ENCODE measurements around the gene TENM4. TPM values are rescaled to one million over a fixed set of nuclear protein-coding genes. Genes with fewer than 3 reads are reported as not detected.

The TENM4 gene
- total RNA-seq, 2 experiments from 2014 or later = not detected

DNA sequence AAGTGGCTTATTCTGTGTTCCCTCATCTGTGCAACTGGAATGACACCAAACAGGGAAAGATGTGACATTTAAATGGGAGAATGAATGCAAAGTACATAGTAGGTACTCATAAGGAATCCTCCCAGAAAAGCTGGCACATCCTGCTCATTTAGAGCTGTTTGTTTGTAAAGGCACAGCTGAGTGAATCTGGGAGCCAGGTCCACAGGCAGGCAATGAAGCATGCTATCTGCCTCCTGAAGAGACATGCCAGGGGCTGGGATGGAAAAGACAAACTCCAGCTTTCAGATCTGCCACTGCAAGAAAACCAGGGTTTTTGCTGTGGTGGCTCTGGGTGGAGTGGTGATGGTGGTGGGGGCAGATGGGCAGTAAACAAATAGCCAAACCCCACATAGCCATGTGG is 150.1 kb downstream of the TENM4 start:
- ATAC-seq = no peak
- no peaks in the 10 kb centered on the region for H3K4me1 Mint-ChIP-seq (ENCODE audit: low read depth)
- DNase-seq = no peak
- CTCF ChIA-PET = no interaction called here
- TF ChIP-seq, protein P1, sequence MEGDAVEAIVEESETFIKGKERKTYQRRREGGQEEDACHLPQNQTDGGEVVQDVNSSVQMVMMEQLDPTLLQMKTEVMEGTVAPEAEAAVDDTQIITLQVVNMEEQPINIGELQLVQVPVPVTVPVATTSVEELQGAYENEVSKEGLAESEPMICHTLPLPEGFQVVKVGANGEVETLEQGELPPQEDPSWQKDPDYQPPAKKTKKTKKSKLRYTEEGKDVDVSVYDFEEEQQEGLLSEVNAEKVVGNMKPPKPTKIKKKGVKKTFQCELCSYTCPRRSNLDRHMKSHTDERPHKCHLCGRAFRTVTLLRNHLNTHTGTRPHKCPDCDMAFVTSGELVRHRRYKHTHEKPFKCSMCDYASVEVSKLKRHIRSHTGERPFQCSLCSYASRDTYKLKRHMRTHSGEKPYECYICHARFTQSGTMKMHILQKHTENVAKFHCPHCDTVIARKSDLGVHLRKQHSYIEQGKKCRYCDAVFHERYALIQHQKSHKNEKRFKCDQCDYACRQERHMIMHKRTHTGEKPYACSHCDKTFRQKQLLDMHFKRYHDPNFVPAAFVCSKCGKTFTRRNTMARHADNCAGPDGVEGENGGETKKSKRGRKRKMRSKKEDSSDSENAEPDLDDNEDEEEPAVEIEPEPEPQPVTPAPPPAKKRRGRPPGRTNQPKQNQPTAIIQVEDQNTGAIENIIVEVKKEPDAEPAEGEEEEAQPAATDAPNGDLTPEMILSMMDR (IDR thresholded peaks at IDR 0.05) = no peak
- no peaks in the 10 kb centered on the region for H3K9me3 Mint-ChIP-seq
- H3K27me3 Mint-ChIP-seq = no peaks in the 10 kb centered on the region
- POLR2A ChIA-PET = no interaction called here
- no peak overlapping the region for H3K4me3 Mint-ChIP-seq
- no peak overlapping the region for H3K27ac Mint-ChIP-seq
- no peaks in the 10 kb centered on the region for H3K36me3 Mint-ChIP-seq (ENCODE audit: low read depth)
- intact Hi-C loops (cut with micrococcal nuclease) = no loop called here

DNA sequence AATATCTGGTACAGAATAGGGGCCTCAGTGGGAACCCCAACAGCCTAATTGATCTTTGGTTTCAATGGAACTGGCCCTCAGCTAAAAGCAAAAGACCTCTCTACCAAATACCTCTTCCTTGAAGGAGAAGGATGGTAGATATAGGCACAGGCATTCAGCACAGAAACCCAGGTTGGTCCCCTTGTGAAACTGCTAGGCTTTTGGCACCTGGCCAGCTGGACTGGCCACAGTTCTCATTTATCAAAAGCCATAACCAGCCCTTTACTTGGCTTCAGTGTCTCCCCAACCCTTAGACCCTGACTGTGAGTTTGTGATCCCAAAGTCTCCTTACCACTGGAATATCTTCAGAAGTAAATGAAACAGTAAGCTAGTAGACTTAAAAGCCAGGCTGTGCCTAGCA is 152.9 kb downstream of the TENM4 start:
- ChIA-PET POLR2A (no interaction called here), CTCF (no interaction called here)
- intact Hi-C loops (cut with micrococcal nuclease) = no loop called here
- Mint-ChIP-seq H3K27ac (no peak overlapping the region), H3K4me1 (ENCODE audit: low read depth) (no peaks in the 10 kb centered on the region), H3K36me3 (ENCODE audit: low read depth) (no peaks in the 10 kb centered on the region), H3K9me3 (peaks cover 2% of the 10 kb centered on the region), H3K4me3 (no peak overlapping the region), H3K27me3 (no peaks in the 10 kb centered on the region)
- ATAC-seq (no peak), DNase-seq (no peak)
- TF ChIP-seq, protein P1 (IDR thresholded peaks at IDR 0.05) = no peak

DNA sequence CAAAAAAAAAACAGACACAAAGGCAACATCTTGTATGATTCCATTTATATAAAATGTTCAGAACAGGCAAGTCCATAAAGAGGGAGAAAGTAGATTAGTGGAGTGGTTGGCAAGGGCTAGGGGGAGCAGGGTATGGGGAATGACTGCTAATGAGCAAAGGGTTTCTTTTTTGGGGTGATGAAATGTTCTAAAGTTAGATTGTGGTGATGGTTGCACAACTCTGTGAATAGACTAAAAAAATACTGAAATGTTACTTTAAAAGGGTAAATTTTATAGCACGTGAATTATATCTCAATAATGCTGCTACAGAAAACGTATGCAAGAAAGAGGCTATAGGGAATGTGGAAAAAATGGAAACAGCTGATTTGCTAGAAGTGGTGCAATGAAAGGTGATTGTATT is 155.1 kb downstream of the TENM4 start:
- Mint-ChIP-seq H3K4me3 (no peak overlapping the region), H3K4me1 (ENCODE audit: low read depth) (no peaks in the 10 kb centered on the region), H3K27ac (no peak overlapping the region), H3K27me3 (no peaks in the 10 kb centered on the region), H3K36me3 (ENCODE audit: low read depth) (no peaks in the 10 kb centered on the region), H3K9me3 (peaks cover 2% of the 10 kb centered on the region)
- no peak for DNase-seq
- POLR2A ChIA-PET = no interaction called here
- TF ChIP-seq, protein P1 (IDR thresholded peaks at IDR 0.05) = no peak
- CTCF ChIA-PET = no interaction called here
- intact Hi-C loops (cut with micrococcal nuclease) = no loop called here
- ATAC-seq = no peak

DNA sequence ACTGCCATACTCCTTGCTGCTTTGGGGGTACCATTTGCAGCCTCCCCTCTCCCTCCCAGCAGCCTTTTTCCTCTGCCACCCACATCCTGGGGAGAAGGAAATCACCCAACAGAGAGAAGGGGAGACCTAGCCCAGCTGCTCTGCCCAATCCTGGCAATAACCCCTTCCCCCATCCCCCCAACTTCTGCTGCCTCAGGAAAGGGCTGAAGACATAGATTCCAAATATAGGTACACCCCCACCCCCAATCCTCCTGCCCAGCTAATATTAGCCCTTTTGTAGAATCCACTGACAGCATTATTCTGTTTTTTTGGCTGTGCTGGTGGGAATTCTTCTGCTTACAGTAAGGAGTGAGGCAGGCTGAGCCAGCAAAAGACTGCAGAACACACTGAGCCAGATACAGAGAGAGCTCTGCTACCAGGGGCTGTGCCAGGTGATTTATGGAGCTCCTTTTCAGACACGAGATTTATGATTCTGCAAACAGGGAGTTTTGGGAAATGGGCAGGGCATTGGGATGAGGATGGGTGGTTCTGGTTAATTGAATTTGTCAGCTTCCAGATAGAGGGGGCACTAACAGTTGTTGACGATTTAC is 164.0 kb downstream of the TENM4 start:
- Mint-ChIP-seq H3K4me3 (no peak overlapping the region), H3K27ac (no peak overlapping the region), H3K4me1 (ENCODE audit: low read depth) (no peaks in the 10 kb centered on the region), H3K9me3 (no peaks in the 10 kb centered on the region), H3K36me3 (ENCODE audit: low read depth) (no peaks in the 10 kb centered on the region), H3K27me3 (no peaks in the 10 kb centered on the region)
- TF ChIP-seq, protein P1 (IDR thresholded peaks at IDR 0.05) = no peak
- DNase-seq = no peak
- ChIA-PET CTCF (no interaction called here), POLR2A (no interaction called here)
- intact Hi-C loops (cut with micrococcal nuclease) = no loop called here
- ATAC-seq = no peak

DNA sequence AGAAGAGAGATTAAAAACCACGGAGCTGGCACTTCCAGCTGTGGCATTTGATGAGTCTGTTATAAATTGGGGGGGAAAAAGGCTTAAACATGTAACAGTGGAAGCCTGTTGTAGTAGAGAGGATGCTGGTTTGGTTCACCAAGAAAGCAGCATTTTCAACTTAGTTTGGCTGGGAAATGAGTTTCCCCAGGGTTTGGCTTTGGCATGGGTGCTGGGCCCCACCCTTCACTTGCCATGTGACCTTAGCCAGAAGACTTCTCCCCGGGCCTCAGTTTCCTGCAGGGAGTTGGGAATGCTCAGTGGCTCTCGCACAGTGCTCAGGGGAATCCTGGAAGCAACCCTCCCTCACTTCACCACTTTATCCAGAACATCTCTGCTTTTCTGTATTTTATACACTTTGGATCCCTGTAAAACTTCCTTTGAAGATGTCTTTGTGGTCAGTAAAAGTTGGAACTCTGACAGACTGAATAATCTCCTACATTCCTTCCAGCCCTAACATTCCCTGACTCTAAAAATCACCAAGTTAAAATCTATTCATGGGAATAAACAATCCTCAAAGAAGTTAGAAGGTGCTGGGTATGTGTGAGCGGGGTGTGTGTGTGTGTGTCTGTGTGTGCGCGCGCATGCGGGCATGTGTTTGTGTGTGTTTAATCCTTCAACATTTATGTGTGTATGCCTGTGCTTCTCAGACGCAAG is 166.0 kb downstream of the TENM4 start:
- ChIA-PET POLR2A (no interaction called here), CTCF (no interaction called here)
- Mint-ChIP-seq H3K4me3 (no peak overlapping the region), H3K9me3 (no peaks in the 10 kb centered on the region), H3K4me1 (ENCODE audit: low read depth) (no peaks in the 10 kb centered on the region), H3K27me3 (peaks cover 2% of the 10 kb centered on the region), H3K27ac (no peak overlapping the region), H3K36me3 (ENCODE audit: low read depth) (no peaks in the 10 kb centered on the region)
- TF ChIP-seq, protein P1 (IDR thresholded peaks at IDR 0.05) = no peak
- ATAC-seq = no peak
- no peak for DNase-seq
- intact Hi-C loops (cut with micrococcal nuclease) = no loop called here

Measured in activated CD8-positive, alpha-beta T cell treated with anti-CD3 and anti-CD28 coated beads for 36 hours (primary cell).